DLD1 (cell line): ENCODE results near the gene LTBP1.
"Not testable (repeated sequence)": the region's sequence is repeated elsewhere in the genome, so short reads cannot be mapped to it uniquely, and the experiment has no call there.

Experiments used
- in situ Hi-C: cut with HindIII; loops from 2 replicates; pipeline ENCODE4 v1.10.0; 2017; ENCODE audit warnings: low sequenced_read_pairs

LTBP1 gene

GRCh38 chr2:32946314-32947075 lies at the start of gene LTBP1:
LTBP1 (plus strand) TSS chr2:32946953; CDS start chr2:32947325, 372 bp downstream.
- in situ Hi-C loops, result no loop called here

GRCh38 chr2:32900246-32900973 lies 46.3 kb upstream of the LTBP1 start:
- in situ Hi-C loops, result no loop called here

GRCh38 chr2:32901313-32901712 lies 45.4 kb upstream of the LTBP1 start:
- in situ Hi-C loops, result no loop called here

- in situ Hi-C loops, result no loop called here
These were observed 44.6 kb upstream of the LTBP1 start for GRCh38 chr2:32902174-32902573.

- in situ Hi-C loops, result no loop called here
These were observed 43.8 kb upstream of the LTBP1 start for GRCh38 chr2:32902986-32903385.

GRCh38 chr2:32904074-32904473 lies 42.7 kb upstream of the LTBP1 start:
- in situ Hi-C loops, result no loop called here

GRCh38 chr2:32904751-32905150 lies 42.0 kb upstream of the LTBP1 start:
- in situ Hi-C loops, result no loop called here

- in situ Hi-C loops, result no loop called here
These were observed 41.5 kb upstream of the LTBP1 start for GRCh38 chr2:32905270-32905669.

- in situ Hi-C loops, result no loop called here
These were observed 35.7 kb upstream of the LTBP1 start for GRCh38 chr2:32910883-32911598.

GRCh38 chr2:32915694-32916093 lies 31.1 kb upstream of the LTBP1 start:
- in situ Hi-C loops, result no loop called here

- in situ Hi-C loops, result no loop called here
These were observed 28.0 kb upstream of the LTBP1 start for GRCh38 chr2:32918774-32919173.

- in situ Hi-C loops, result not testable (repeated sequence)
These were observed 26.9 kb upstream of the LTBP1 start for GRCh38 chr2:32919901-32920300.

GRCh38 chr2:32921486-32921885 lies 25.3 kb upstream of the LTBP1 start:
- in situ Hi-C loops, result not testable (repeated sequence)

- in situ Hi-C loops, result no loop called here
These were observed 24.3 kb upstream of the LTBP1 start for GRCh38 chr2:32922501-32922900.

GRCh38 chr2:32923109-32923508 lies 23.6 kb upstream of the LTBP1 start:
- in situ Hi-C loops, result no loop called here

GRCh38 chr2:32925283-32925815 lies 21.4 kb upstream of the LTBP1 start:
- in situ Hi-C loops, result no loop called here

GRCh38 chr2:32925976-32926707 lies 20.6 kb upstream of the LTBP1 start:
- in situ Hi-C loops, result no loop called here

- in situ Hi-C loops, result no loop called here
These were observed 20.1 kb upstream of the LTBP1 start for GRCh38 chr2:32926708-32927084.

- in situ Hi-C loops, result no loop called here
These were observed 16.3 kb upstream of the LTBP1 start for GRCh38 chr2:32930436-32930835.

- in situ Hi-C loops, result no loop called here
These were observed 15.2 kb upstream of the LTBP1 start for GRCh38 chr2:32931519-32931918.
